ENCODE data around the gene CENPV.
"Not testable (repeated sequence)": the region's sequence is repeated elsewhere in the genome, so short reads cannot be mapped to it uniquely, and the experiment has no call there.

Gene CENPV

DNA sequence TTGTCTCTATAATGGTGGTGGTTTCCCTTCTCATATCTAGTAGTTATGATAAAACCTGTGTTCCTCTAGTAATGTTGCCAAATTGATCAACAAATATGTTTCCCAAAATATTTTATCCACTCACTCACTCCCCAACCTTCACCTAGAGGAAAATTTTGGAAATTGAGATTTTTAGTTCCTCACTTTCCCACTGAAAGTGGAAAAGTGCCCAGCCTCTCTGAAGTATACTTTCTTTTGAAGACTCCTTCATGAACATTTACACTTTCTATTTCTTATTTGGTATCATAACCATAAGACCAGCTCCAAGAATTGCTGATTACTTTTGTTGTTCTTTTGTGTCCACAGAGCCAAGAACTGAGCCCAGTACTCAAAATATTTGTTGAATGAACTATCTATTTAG lies 5.1 kb upstream of the CENPV start:
- DNase-seq: no peak

DNA sequence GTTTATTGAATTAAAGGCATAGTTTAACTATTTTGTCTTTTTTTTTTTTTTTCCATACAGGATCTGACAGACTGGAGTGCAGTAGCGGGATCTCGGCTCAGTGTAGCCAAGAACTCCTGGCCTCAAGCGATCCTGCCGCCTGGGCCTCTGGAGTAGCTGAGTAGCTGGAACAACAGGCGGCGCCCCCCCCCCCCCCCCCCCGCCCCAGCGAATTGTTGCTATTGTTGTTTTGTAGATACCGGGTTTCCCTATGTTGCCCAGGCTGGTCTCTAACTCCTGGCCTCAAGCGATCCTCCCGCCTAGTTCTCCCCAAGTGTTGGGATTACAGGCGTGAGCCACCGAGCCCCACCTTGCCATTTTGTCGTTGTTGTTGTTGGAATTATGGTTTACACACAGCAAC lies 1.3 kb upstream of the CENPV start:
- no peak for DNase-seq

DNA sequence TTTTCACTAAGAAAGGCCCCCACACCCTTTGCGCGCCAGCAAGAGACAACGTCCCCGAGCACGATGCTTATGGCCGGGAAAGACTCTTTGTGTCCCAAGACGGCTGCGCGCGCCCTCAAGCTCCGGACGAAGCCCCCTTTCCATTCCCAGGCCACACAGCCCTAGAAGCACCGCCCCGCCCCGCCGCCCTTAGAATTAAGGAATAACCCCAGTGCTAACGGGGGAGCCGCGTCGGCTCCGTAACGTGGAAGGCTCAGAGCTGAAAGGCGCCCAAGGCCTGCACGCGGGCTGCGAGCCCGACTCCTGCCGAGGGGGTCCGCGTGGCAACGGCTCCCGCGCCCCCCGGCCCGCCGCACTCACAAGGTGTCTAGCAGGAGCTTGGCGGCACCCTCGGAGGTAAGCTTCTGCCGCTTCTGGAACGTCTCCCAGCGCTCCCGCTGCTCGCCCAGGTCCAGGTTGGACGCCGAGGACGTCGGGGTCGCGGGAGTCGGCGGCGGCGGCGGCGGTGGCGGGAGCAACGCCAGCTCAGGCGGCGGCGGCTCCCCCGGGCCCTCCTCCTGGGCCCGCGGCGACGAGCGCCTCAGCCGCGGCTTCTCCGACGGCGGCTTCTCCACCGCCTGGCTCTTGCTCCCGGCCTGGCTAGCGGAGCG lies 477 bp downstream of the CENPV start:
- DNase-seq: peak; percentile 45

DNA sequence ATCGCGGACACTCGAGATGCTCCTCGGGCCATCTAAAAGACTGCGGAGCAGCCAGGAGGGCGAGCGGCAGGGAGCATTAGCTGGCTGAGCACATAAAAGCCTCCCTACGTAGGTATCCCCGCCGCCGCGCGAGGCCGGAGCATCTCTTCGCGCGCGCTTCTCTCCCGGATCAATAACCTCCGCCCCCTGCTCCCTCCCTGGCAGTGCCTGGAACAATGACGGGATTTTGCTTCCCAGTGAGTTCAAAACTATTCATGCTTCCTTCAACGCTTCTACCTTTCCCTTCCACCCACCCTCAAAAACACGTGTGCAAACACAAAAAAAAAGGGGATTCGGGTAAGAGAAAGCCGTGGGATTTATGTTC lies 984 bp downstream of the CENPV start:
- DNase-seq: peak; percentile 66

DNA sequence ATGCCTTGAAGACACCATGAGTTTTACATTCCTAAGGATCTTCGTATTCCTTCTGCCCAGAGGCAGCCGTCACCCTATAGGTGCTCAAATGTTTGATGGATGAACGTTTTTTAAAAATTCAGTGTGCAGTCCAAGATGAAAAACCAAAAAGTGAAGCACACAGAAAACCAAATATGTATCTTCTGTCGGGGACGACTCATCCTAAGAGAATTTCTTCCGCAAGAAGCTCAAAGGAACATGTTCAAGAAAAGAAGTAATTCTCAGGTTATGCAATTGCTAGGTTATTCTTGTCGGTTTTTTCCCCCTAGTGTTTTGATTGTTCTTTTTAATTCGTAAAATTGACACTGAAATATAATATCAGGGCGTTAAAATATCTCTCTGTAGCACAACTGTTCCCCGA lies 1.4 kb downstream of the CENPV start:
- no peak for DNase-seq

DNA sequence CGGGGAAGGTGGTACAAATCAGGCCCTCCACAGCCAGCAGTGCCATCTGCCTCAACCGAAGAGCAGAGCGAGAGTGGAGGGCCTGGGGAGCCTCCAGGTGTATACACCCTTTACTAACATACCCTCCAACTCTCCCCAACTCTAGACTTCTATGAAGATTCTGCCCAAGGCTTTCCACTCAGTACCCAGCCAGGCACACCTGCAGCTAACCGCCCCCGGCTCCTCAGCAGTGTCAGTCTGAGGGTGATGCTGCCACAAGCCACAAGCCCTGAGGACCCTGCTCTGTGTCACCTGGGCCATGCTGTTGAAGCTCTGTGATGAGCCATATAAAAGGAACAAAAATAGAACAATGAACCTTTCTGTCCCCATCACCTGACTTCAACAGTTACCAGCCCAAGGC lies 3.8 kb downstream of the CENPV start:
- no peak for DNase-seq

DNA sequence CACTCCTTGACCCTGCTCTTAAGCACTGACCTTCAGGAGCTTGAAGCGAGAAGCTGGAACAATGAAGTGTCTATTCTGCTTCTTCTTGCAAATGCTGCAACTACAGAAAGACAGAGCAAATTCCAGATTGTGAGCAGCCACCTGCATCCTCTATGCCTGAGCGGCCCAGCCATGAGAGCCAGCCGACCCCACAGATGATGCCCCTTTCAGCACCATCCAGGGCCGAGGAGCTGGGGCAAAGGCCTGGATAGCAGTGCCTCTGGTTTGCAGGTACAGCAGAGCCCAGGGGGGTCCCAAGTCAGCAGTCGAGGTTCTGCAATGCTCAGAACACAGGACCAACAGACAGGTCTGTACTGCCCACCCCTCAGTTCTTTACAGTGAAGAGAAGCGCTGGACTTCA lies 4.7 kb downstream of the CENPV start:
- no peak for DNase-seq

DNA sequence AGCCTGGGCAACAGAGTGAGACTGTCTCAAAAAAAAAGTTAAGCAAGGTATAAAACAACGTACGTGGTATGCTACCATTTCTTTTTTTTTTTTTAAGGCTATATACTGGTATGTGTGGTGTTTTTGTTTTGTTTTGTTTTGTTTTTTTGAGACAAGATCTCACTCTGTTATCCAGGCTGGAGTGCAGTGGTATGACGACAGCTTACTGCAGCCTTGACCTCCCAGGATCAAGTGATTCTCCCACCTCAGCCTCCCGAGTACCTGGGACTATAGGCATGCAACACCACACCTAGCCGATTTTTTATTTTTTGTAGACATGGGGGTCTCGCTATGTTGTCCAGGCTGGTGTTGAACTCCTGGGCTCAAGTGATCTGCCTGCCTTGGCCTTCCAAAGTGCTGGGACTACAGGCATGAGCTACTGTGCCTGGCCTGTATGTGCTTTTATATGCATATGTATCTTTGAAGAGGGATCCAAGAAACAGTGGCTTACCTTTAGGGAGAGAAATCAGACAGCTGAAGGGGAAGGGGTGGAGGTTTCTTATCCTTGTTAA lies 6.5 kb downstream of the CENPV start:
- DNase-seq: no peak

DNA sequence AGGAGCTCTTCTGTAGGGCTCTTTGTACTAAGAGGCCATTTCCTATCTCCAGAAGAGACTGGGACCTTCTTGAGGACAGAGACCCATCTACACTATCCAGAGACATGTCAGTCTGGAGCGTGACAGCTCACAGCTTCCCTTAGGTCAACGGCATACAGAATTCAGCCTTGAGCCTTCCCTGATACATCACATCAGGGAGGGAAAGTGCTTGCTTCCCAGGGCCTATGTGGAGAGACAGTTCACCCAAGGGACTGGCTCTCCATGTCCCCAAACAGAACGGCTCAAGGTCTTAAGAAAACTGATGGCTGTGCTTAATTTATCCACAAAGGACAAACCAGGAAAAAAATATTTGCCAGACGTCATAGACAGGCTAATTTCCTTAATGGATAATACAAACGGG lies 7.7 kb downstream of the CENPV start:
- DNase-seq: no peak

DNA sequence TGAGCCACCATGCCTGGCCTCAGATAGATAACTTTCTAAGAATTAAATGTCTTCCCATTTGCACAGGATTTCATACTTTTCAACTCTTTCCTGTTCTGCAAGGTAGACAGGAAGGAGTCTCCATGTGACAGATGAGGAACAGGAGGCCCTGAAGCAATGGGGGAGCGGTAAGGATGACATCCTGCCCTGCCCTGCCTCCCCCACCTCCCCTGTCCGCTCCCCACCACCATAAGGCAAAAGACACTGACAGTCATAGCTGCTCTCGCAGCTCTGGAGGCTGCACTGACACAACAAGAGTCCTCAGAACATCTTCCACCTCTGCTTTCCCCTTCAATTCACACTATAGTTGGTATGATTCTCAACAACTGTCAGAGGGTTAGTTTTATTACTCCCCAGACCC lies 9.7 kb downstream of the CENPV start:
- DNase-seq: no peak

DNA sequence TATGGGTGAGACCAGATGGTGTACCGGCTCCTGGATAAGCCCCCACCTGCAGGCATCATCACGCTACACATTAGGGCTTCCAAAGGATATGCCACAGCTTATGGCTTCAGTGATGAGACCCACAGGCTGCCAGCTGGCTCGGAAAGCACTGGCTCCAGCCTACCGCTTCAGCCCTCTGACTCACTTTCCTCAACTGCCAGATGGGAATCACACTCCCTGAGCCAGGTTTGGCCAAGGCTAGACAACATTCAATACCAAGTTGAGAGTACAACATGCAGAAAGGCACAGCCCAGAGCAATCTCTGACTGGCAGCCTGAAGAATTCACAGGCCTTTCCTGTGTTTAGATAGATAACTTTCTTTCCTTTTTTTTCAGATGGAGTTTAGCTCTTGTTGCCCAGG lies 10.3 kb downstream of the CENPV start:
- DNase-seq: no peak

DNA sequence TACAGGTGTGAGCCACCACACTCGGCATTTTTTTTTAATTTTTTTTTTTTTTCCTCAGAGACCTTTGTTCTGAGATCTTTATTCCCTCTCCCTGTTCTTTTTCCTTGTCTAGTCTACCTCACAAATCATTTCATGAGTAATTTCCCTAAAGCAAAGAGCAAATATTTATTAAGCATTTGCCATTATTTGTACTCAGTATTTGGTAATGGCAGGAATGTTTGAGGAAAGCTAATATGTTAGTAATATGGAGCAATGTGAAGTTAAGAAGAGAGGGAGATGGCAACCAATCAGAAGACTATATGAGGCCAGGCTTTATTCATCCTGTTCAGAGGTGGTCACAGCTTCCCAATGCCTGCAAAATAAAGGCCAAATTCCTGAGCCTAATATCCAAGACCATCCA lies 13.3 kb downstream of the CENPV start:
- no peak for DNase-seq

DNA sequence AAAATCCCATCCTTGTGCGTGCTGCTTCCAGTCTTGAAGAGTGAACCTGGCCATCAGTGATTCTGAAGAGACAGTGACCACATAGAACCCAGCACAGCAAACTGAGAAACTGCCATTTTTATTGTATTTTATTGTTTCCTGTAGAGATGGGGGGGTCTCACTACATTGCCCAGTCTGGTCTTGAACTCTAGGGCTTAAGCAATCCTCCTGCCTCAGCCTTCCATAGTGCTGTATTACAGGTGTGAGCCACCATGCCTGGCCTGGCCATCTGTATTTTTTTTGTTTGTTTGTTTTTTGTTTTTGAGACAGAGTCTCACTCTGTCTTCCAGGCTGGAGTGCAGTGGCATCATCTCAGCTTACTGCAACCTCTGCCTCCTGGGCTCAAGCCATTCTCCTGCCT lies 13.9 kb downstream of the CENPV start:
- no peak for DNase-seq

DNA sequence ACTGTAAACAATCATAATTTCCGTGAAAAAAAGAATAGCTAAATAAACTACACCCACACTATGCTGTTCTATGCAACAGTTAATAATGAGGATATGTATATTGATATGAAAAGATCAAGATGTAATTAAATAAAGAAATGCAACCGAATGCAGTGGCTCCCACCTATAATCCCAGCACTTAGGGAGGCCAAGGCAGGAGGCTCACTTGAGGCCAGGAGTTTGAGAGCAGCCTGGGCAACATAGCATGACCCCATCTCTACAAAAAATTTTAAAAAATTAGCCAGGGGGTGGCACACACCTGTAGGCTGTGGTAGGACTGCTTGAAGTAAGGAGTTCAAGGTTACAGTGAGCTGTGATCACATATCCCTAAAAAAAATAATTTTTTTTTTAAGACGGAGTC lies 14.9 kb downstream of the CENPV start:
- DNase-seq: no peak

DNA sequence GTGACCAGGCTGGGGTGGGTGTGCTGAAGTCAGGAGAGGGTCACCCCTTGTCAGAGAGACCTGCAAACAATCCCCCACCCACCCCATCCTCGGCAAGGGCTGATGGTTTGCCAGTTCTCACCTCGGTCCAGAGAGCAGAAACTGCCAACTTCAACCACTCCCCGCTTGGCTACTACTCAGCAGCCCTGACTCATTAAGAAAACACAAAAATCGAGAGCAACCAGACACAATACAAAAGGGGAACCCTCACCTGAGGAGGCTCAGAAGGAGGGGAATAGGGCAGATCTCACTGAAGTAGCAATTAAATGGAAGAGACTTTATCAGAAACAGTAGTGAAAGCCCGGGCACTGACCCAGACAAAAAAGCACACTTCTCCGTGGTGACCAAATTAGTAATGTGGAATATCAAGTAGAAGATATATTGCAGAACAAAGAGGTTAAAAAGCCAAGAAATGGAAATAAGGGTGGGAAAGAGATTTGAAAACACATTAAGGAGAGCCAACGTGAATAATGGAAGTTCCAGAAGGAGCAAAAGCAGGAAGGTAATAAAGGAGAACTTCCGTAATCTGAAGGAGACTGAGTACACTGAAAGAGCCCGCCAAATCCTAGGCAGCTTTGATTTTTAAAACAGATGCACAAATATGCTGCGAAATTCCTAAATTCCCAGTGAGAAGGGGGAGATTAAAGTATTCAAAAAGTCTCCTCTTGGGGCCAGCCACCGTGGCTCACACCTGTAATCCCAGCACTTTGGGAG lies 23.6 kb downstream of the CENPV start:
- DNase-seq: no peak

DNA sequence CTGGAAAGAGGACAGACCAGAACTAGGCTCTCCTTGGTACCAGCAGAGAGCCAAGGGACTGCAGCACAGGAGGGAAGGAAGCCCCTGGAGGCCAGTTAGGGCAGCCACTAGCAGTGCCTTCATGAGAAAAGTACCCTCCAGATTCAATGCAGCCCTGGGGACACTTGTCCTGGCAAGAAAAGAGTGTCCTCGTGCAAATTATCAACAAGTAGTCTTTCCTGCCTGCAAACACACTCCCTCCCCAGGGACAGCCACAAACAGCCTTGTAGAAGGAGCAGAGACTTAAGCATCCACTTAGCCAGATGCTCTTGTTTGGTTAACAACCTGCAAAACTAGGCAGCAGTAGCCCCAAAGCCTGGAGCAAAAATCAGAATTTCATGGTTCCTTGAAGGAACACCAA lies 24.3 kb downstream of the CENPV start:
- no peak for DNase-seq

DNA sequence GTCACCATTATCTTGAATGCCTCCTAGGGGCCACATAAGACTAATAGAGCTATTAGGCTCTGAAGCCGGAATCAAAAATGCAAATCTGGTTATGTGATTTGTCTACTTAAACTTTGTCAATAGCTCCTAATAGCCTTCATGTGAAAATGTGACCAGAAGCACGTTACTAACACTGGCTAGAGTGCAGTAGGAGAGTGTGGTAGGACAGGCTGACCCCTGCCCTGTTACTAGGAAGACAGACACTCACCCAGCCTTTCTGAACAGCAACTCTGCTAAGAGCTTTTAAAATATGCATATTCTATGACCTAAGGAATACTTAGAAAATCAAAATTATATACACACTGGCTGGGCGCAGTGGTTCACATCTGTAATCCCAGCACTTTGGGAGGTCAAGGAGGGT lies 26.3 kb downstream of the CENPV start:
- DNase-seq: no peak

DNA sequence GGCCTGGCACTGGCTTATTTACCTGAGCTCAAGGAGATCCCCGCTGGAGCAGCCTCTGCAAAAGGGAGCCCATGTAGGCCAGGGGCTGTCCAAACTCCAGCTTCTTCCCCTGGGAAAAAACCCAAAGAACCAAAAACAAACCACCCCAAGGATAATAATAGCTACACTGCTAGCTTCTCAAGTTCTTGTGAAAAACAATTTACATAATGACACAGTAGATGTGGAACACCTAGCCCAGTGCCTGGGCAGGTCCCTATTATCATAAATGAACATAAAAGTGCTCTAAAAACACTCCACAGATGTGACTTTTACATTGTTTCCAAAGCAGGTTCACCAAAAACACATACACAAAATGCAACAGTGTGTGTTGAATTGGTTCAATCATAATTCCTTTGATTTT lies 27.3 kb downstream of the CENPV start:
- DNase-seq: no peak

DNA sequence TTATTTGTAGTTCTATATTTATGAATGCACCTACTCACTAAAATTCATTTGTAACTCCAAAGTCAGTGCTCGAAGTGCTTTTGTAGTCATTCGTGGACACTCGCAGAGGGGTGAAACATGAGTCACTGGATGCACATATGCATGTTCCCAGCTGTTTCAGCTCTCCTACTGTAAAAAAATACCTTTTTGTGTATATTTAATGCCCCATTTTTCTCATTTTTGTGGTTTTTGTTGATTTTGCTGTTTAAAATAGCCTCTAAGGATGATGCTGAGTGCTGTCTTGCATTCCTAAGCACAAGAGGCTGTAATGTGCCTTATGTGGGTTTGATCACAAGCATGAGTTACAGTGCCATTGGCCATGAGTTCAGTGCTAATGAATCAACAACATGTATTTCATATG lies 30.6 kb downstream of the CENPV start:
- DNase-seq: no peak

DNA sequence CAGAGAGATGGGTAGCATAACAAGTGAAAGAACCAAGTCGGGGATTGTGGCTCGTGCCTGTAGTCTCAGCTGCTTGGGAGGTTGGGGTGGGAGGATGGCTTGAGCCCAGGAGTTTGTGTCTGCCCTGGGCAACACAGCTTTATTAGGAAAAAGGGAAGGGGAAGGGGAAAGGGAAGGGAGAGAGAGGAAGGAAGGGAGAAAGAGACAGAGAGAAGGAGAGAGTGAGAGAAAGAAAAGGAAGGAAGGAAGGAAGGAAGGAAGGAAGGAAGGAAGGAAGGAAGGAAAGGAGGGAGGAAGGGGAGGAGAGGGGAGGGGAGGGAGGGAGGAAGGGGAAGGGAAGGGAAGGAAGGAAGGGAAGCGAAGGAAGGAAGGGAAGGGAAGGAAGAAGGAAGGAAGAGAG lies 33.3 kb downstream of the CENPV start:
- no peak for DNase-seq

DNA sequence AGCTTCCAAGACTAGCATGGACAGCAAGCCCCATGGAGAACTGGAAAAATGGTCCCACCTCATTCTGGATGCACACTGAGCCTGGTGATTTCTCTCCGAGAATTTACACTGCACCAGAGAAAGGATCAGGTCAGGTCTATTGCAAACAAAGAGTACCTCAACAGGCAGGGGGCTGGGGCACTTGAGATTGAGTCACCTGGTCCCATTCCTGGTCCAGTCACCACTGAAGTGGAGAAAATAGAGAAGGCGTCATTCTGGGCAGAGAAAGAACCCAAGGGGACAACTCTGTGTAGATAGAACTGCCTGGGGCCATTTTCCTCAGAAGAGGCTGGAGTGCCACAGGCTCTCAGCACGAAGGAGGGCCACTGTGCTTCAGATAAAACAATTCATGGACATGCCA lies 38.4 kb downstream of the CENPV start:
- no peak for DNase-seq

DNA sequence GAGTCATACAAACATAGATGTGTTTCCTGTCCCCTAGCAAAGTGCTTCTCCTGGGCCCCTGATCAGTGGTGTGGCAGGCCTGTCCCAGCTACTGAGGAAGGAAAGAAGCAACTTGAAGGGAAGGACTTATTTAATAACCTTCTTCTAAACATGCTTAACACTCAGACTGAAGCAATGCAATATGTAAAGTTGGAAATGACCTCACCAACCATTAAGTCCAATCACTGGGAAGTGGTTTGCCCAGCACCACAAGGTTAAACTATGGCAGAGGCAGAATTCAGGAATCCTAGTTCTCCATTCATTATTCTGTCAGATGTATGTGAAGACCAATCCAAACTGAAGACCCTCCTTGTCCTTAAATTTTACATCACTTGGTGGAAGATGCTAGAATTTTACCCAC lies 39.1 kb downstream of the CENPV start:
- DNase-seq: no peak

DNA sequence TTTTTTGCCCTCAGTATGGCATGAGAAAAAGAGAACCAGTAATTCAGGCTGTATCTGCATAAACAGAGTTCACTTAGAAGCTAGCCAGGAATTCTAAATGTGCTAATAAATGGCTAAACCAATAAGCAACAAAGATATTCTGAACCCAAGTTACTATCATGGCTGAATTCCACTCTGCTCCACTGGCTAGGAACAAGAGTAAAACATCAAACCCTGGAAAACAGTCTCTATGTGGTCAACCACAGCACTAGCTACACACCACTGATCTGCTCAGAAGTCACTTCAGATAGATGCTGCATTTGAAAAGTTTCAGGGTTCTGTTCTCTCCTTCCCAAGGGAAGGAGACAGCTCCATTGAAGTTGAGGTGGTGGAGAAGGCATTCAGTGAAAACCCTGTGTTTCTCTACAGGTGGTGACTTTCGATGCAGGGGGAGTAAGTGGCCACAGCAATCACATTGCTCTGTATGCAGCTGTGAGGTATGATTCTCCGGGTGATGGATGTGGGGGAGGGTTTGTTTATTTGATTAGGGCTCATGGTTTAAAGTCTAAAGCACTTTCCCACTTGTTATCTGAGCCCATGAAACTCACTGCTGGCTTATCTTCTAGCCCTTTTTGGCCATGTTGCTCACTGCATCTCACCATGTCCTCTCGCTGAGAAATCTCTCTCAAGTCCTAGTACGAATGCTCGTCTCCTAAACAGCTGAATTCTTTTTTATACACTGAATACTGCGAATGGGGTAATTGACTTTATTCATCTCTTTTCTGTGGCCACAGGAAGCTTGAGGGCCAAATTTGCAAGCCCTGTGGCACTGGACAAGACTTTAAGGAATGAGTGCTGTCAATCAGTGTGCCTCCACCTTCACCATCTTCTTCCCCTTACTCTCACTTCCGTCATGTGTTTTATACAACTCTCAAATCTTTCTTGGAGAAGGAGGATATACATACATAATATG lies 39.9 kb downstream of the CENPV start:
- DNase-seq: no peak

DNA sequence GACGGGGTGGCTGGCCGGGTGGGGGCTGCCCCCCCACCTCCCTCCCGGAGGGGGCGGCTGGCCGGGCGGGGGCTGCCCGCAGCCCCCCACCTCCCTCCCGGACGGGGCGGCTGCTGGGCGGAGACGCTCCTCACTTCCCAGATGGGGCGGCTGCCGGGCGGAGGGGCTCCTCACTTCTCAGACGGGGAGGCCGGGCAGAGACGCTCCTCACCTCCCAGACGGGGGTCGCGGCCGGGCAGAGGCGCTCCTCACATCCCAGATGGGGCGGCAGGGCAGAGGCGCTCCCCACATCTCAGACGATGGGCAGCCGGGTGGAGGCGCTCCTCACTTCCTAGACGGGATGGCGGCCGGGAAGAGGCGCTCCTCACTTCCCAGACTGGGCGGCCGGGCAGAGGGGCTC lies 41.2 kb downstream of the CENPV start:
- not testable (repeated sequence) for DNase-seq

Data from COR-L47 (cell line).